ENCODE measurements around the gene RNF14.
A peak's percentile ranks its signal among the peaks of the same experiment; 100 is the strongest.
"Not testable (repeated sequence)": the region's sequence is repeated elsewhere in the genome, so short reads cannot be mapped to it uniquely, and the experiment has no call there.

The RNF14 gene

GRCh38 chr5:142015781-142016533 lies 47.1 kb downstream of the RNF14 start:
- Mint-ChIP-seq H3K27me3 (no peaks in the 10 kb centered on the region), H3K9me3 (no peaks in the 10 kb centered on the region), H3K27ac (ENCODE audit: low read depth) (peak overlapping the region; percentile 83), H3K4me3 (peak overlapping the region; percentile 36), H3K4me1 (peaks cover 50% of the 10 kb centered on the region), H3K36me3 (ENCODE audit: insufficient read depth) (peaks cover 13% of the 10 kb centered on the region)
- no peak for DNase-seq (ENCODE audit: low spot score in 2 of 2)
- ATAC-seq (replicated peaks; ENCODE audit: extremely low read depth, poor library complexity, severe bottlenecking): peak; percentile 62

GRCh38 chr5:142016556-142016955 lies 47.7 kb downstream of the RNF14 start:
- no peak for ATAC-seq (replicated peaks; ENCODE audit: extremely low read depth, poor library complexity, severe bottlenecking)
- H3K4me3 Mint-ChIP-seq: peak overlapping the region; percentile 36
- H3K9me3 Mint-ChIP-seq: no peaks in the 10 kb centered on the region
- DNase-seq (ENCODE audit: low spot score in 2 of 2): no peak
- H3K4me1 Mint-ChIP-seq: peaks cover 50% of the 10 kb centered on the region
- no peaks in the 10 kb centered on the region for H3K27me3 Mint-ChIP-seq
- H3K36me3 Mint-ChIP-seq (ENCODE audit: insufficient read depth): peaks cover 13% of the 10 kb centered on the region
- H3K27ac Mint-ChIP-seq (ENCODE audit: low read depth): peak overlapping the region; percentile 83

- ATAC-seq (replicated peaks; ENCODE audit: extremely low read depth, poor library complexity, severe bottlenecking) (no peak), DNase-seq (ENCODE audit: low spot score in 2 of 2) (no peak)
- H3K27ac Mint-ChIP-seq (ENCODE audit: low read depth): no peak overlapping the region
- H3K4me1 Mint-ChIP-seq: peaks cover 41% of the 10 kb centered on the region
- H3K4me3 Mint-ChIP-seq: peak overlapping the region; percentile 46
- H3K27me3 Mint-ChIP-seq: no peaks in the 10 kb centered on the region
- no peaks in the 10 kb centered on the region for H3K9me3 Mint-ChIP-seq
- peaks cover 7% of the 10 kb centered on the region for H3K36me3 Mint-ChIP-seq (ENCODE audit: insufficient read depth)
These were observed 49.0 kb downstream of the RNF14 start for GRCh38 chr5:142017832-142018427.

DNA sequence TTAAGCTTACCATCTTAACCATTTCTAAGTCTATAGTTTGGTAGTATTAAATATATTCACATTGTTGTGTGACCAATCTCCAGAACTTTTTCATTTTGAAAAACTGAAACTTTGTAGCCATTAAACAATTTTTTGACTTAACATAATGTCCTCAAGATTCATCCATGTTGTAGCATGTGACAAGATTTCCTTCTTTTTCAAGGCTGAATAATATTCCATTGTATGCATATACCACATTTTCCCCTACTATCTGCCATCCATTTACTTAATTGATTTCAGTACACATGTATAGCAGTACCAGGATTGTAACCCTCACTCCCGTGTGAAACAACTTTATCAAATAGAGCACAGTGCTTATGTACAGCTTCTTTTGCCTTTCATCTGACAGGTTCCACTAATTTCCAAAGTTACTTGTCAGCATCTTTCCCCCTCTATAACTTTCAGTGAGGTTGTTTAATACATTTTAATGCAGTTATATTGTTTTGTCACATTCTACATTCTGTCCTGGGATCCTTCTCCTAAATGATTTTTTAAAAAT lies 51.3 kb downstream of the RNF14 start:
- Mint-ChIP-seq H3K4me3 (no peak overlapping the region), H3K27ac (ENCODE audit: low read depth) (peak overlapping the region; percentile 83), H3K36me3 (ENCODE audit: insufficient read depth) (peaks cover under 1% of the 10 kb centered on the region), H3K9me3 (no peaks in the 10 kb centered on the region), H3K4me1 (peaks cover 44% of the 10 kb centered on the region), H3K27me3 (no peaks in the 10 kb centered on the region)
- DNase-seq (ENCODE audit: low spot score in 2 of 2) (no peak), ATAC-seq (replicated peaks; ENCODE audit: extremely low read depth, poor library complexity, severe bottlenecking) (no peak)

DNA sequence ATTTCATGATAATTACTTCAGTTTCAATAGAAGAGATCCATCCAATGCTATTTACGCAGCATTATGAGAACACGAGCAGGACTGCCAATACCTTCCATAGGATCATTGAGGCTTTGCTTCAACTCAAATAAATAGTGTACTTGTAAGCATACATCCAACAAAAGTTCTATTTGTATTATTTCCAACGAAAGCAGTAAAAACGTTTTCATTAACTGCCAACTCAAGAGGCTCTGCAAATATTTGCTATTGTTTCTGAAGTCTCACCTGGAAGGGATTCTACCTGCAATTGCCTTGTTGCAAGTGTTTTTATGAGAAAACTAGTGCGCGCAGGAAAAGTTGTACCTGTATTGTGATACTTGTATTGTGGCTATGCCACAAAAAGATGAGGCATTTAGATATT lies 54.9 kb downstream of the RNF14 start:
- H3K27ac Mint-ChIP-seq (ENCODE audit: low read depth): no peak overlapping the region
- DNase-seq (ENCODE audit: low spot score in 2 of 2) (no peak), ATAC-seq (replicated peaks; ENCODE audit: extremely low read depth, poor library complexity, severe bottlenecking) (no peak)
- no peak overlapping the region for H3K4me3 Mint-ChIP-seq
- H3K9me3 Mint-ChIP-seq: no peaks in the 10 kb centered on the region
- H3K27me3 Mint-ChIP-seq: no peaks in the 10 kb centered on the region
- H3K36me3 Mint-ChIP-seq (ENCODE audit: insufficient read depth): no peaks in the 10 kb centered on the region
- H3K4me1 Mint-ChIP-seq: peaks cover 21% of the 10 kb centered on the region

GRCh38 chr5:142024771-142025304 lies 55.9 kb downstream of the RNF14 start:
- ATAC-seq (replicated peaks; ENCODE audit: extremely low read depth, poor library complexity, severe bottlenecking): peak; percentile 99
- Mint-ChIP-seq H3K4me3 (peak overlapping the region; percentile 83), H3K9me3 (no peaks in the 10 kb centered on the region), H3K27ac (ENCODE audit: low read depth) (peak overlapping the region; percentile 91), H3K4me1 (peaks cover 15% of the 10 kb centered on the region), H3K36me3 (ENCODE audit: insufficient read depth) (no peaks in the 10 kb centered on the region), H3K27me3 (peaks cover 1% of the 10 kb centered on the region)
- DNase-seq (ENCODE audit: low spot score in 2 of 2): peak; percentile 59 to 62

DNA sequence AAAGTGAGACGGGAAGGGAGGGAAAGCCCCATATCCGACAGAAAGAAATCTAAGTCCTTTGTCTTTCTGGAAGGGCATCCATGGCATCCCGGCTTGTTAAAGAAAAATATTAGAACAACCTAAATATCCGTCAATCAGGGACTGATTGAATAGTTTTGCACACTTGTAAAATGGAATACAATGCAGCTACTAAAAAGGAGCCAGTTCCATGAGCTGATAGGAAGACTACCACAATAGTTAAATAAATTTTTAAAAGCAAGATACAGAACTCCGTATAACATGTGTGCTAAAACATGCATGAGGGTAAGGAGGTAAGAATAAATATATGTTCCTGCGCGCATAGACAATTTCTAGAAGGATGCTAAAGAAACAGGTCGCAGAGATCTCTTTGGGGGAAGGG lies 56.7 kb downstream of the RNF14 start:
- Mint-ChIP-seq H3K27ac (ENCODE audit: low read depth) (peak overlapping the region; percentile 91), H3K4me3 (peak overlapping the region; percentile 83), H3K4me1 (peaks cover 15% of the 10 kb centered on the region), H3K27me3 (peaks cover 9% of the 10 kb centered on the region), H3K36me3 (ENCODE audit: insufficient read depth) (no peaks in the 10 kb centered on the region), H3K9me3 (no peaks in the 10 kb centered on the region)
- no peak for ATAC-seq (replicated peaks; ENCODE audit: extremely low read depth, poor library complexity, severe bottlenecking)
- DNase-seq (ENCODE audit: low spot score in 2 of 2): no peak

DNA sequence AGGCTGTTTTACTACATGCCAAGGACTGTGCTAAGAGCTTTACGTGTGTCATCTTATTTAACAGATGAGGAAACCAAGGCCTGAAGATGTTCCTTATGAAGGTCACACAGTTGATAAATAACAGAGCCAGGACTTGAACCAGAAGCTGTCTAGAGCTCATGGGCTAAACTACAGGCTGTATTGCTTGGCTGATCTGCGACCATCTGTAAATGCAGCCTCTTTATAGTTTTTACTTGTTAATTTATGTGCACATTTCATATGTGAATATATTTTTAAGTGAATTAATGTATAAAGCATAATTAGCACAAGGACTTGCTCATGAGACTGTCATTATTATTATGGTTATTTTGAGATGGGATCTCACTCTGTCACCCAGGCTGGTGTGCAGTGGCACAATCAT lies 63.2 kb downstream of the RNF14 start:
- H3K9me3 Mint-ChIP-seq: no peaks in the 10 kb centered on the region
- H3K4me3 Mint-ChIP-seq: no peak overlapping the region
- no peak for ATAC-seq (replicated peaks; ENCODE audit: extremely low read depth, poor library complexity, severe bottlenecking)
- H3K4me1 Mint-ChIP-seq: peaks cover 8% of the 10 kb centered on the region
- no peak for DNase-seq (ENCODE audit: low spot score in 2 of 2)
- H3K27me3 Mint-ChIP-seq: peaks cover 12% of the 10 kb centered on the region
- no peak overlapping the region for H3K27ac Mint-ChIP-seq (ENCODE audit: low read depth)
- H3K36me3 Mint-ChIP-seq (ENCODE audit: insufficient read depth): no peaks in the 10 kb centered on the region

- Mint-ChIP-seq H3K4me1 (peaks cover 8% of the 10 kb centered on the region), H3K27me3 (peaks cover 12% of the 10 kb centered on the region), H3K9me3 (no peaks in the 10 kb centered on the region), H3K4me3 (no peak overlapping the region), H3K36me3 (ENCODE audit: insufficient read depth) (no peaks in the 10 kb centered on the region), H3K27ac (ENCODE audit: low read depth) (no peak overlapping the region)
- ATAC-seq (replicated peaks; ENCODE audit: extremely low read depth, poor library complexity, severe bottlenecking) (no peak), DNase-seq (ENCODE audit: low spot score in 2 of 2) (no peak)
These were observed 64.1 kb downstream of the RNF14 start for GRCh38 chr5:142032747-142033631.

GRCh38 chr5:142033632-142034567 lies 65.0 kb downstream of the RNF14 start:
- peaks cover 12% of the 10 kb centered on the region for H3K27me3 Mint-ChIP-seq
- H3K4me1 Mint-ChIP-seq; ATAC-seq (replicated peaks; ENCODE audit: extremely low read depth, poor library complexity, severe bottlenecking); H3K4me3 Mint-ChIP-seq; H3K36me3 Mint-ChIP-seq (ENCODE audit: insufficient read depth); DNase-seq (ENCODE audit: low spot score in 2 of 2); H3K27ac Mint-ChIP-seq (ENCODE audit: low read depth); H3K9me3 Mint-ChIP-seq: not testable (repeated sequence)

DNA sequence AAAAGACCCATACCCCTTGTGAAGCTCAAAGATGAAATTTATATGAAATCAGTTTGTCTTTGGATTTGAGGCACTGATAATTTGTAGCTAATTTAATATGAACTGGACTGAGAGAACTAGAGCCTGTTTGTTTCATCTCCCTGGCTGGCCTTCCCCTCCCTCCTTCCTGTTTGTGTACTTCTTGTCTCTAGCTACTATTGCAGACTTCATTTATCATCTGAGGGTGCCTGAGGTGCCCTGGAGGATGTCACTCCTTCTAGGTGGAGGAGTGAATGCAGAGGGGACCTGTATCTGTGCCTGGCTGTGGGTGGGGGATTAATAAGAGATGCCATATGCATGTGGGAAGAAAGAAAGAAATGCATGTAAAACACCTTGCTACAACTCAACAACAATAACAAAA lies 66.1 kb downstream of the RNF14 start:
- H3K9me3 Mint-ChIP-seq: no peaks in the 10 kb centered on the region
- ATAC-seq (replicated peaks; ENCODE audit: extremely low read depth, poor library complexity, severe bottlenecking) (no peak), DNase-seq (ENCODE audit: low spot score in 2 of 2) (no peak)
- peaks cover 8% of the 10 kb centered on the region for H3K4me1 Mint-ChIP-seq
- no peak overlapping the region for H3K4me3 Mint-ChIP-seq
- no peaks in the 10 kb centered on the region for H3K36me3 Mint-ChIP-seq (ENCODE audit: insufficient read depth)
- H3K27ac Mint-ChIP-seq (ENCODE audit: low read depth): no peak overlapping the region
- H3K27me3 Mint-ChIP-seq: peaks cover 9% of the 10 kb centered on the region

Data from central memory CD8-positive, alpha-beta T cell (primary cell).